HG03064 (cell line): ENCODE data around the gene MYO18A.
"Not testable (repeated sequence)": the region's sequence is repeated elsewhere in the genome, so short reads cannot be mapped to it uniquely, and the experiment has no call there.

Experiments used
- ATAC-seq: cut with Tn5 transposase; IDR thresholded peaks from one replicate; pipeline ENCODE4 v1.9.1; 2021; ENCODE audit warnings: low read depth; ENCODE audit not compliant: unreplicated experiment

Gene MYO18A

GRCh38 chr17:29108823-29109476, 71.2 kb downstream of the MYO18A start:
- no peak for ATAC-seq

GRCh38 chr17:29107933-29108822, 72.0 kb downstream of the MYO18A start:
- no peak for ATAC-seq

GRCh38 chr17:29107084-29107483, 73.1 kb downstream of the MYO18A start:
- no peak for ATAC-seq

- no peak for ATAC-seq
Measured at GRCh38 chr17:29103341-29103740, 76.9 kb downstream of the MYO18A start.

- no peak for ATAC-seq
Measured at GRCh38 chr17:29102741-29103181, 77.4 kb downstream of the MYO18A start.

- no peak for ATAC-seq
Measured at GRCh38 chr17:29102046-29102445, 78.2 kb downstream of the MYO18A start.

- no peak for ATAC-seq
Measured at GRCh38 chr17:29100296-29100695, 79.9 kb downstream of the MYO18A start.

GRCh38 chr17:29099527-29099926, 80.7 kb downstream of the MYO18A start:
- no peak for ATAC-seq

GRCh38 chr17:29096094-29096493, 84.1 kb downstream of the MYO18A start:
- ATAC-seq: no peak

GRCh38 chr17:29095439-29095838, 84.8 kb downstream of the MYO18A start:
- ATAC-seq: no peak

GRCh38 chr17:29094101-29094708, 86.0 kb downstream of the MYO18A start:
- ATAC-seq: no peak

GRCh38 chr17:29093090-29093871, 86.9 kb downstream of the MYO18A start:
- ATAC-seq: no peak

- ATAC-seq: no peak
Measured at GRCh38 chr17:29091606-29092289, 88.5 kb downstream of the MYO18A start.

- no peak for ATAC-seq
Measured at GRCh38 chr17:29090750-29091605, 89.2 kb downstream of the MYO18A start.

- no peak for ATAC-seq
Measured at GRCh38 chr17:29090108-29090507, 90.1 kb downstream of the MYO18A start.

- no peak for ATAC-seq
Measured at GRCh38 chr17:29089601-29090044, 90.6 kb downstream of the MYO18A start.

- ATAC-seq: not testable (repeated sequence)
Measured at GRCh38 chr17:29088782-29089181, 91.4 kb downstream of the MYO18A start.

- ATAC-seq: no peak
Measured at GRCh38 chr17:29086628-29087332, 93.4 kb downstream of the MYO18A start.
